LNCaP clone FGC (cell line): ENCODE results near the gene USP3.

Source experiments
- DNase-seq: peaks from one replicate; pipeline ENCODE4 v3.0.0-alpha.2; 2011; ENCODE audit warnings: low read depth
- H3K4me3 ChIP-seq: 2 replicates; pipeline ENCODE4 v1.5.1; 2011; ENCODE audit warnings: mild to moderate bottlenecking, low read depth, low read length, control low read depth
- TF ChIP-seq, protein P1 (sequence below): IDR thresholded peaks from 2 replicates; pipeline ENCODE4 v1.5.1; 2012; ENCODE audit warnings: mild to moderate bottlenecking; ENCODE audit not compliant: control insufficient read depth, insufficient read depth; ENCODE audit errors: extremely low read depth

USP3 gene

DNA sequence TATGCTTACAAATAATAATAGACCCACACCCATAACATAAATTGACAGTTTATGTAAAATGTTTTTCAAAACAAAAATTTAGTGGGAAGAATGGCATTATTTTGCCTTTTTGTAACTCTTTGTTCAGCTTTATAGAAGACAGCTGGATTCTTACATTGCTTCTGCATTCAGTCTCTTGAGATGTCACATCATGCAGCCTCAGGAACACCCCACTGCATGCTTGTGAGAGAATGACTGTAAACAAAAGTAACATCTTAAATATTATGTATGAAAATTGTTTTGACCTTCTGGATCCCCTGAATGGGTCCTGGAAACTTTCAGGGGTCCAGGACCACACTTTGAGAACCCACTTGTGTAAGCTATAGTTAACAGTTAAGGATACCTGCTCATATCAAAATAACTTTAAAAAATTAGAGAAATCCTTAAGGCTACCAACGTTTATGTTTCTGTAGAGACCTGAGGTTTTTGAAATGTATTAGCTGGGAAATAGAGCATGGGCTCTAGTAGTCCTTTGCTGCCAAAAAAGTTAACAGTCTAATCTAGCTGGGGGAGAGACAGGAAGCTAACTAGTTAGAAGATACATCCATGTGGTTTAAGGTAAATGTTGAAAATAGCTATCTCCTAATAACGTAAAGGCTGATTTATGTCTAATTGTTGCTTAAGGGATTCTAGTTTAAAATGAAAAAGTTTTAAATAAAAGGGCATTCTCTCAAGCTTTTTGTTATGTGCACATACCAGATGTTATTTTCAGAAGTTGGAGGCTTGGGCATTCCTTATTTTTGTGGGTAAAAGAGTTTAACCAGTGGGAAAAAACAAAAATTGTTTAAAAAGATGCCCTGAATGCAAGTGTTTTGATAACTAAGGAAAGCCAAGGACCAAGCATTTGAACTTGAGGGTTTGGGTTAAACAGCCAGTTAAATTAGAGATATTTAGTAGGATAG lies 3.8 kb downstream of the USP3 start:
- DNase-seq = no peak
- no peak overlapping the region for H3K4me3 ChIP-seq
- TF ChIP-seq, protein P1, sequence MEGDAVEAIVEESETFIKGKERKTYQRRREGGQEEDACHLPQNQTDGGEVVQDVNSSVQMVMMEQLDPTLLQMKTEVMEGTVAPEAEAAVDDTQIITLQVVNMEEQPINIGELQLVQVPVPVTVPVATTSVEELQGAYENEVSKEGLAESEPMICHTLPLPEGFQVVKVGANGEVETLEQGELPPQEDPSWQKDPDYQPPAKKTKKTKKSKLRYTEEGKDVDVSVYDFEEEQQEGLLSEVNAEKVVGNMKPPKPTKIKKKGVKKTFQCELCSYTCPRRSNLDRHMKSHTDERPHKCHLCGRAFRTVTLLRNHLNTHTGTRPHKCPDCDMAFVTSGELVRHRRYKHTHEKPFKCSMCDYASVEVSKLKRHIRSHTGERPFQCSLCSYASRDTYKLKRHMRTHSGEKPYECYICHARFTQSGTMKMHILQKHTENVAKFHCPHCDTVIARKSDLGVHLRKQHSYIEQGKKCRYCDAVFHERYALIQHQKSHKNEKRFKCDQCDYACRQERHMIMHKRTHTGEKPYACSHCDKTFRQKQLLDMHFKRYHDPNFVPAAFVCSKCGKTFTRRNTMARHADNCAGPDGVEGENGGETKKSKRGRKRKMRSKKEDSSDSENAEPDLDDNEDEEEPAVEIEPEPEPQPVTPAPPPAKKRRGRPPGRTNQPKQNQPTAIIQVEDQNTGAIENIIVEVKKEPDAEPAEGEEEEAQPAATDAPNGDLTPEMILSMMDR = no peak

DNA sequence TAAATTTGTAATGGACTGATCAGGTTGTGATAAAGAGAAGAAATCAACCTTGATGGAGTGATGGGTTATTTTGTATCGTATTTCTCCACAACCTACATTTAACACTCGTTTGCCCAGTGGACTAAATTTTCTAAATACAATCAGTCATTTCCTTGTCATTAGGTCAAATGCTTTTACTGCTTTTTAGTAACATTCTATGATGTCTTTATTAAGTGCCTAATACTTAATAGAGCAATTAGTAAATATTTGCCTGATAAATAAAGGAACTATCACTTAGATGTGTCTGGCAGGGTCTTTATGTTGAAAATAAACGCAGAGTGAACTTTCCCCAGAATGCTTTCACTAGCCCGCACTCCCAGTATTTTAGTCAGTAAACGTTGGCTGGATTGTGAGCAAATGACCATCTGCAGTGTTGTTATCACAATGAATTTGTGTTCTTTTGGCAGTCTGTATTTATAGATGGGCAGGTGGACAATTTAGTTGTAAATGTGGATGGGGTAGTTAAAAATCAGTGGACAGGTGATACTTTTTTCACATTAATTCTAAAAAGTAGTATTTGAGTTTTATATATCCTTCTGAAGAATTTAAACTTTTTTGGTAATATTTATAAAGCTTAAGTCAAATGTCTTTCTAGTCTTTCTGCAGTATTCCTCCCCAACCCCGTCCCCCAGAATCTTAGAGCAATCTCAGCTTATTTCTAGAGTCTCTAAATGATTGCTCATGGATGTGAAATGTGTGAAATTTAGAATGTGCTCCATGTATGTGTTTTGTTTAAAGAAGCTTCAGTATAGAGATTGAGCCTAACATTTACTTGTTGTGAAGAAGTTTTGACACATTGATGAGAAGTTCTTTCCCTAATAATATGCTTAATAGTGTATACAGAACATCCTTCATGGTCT lies 4.9 kb downstream of the USP3 start:
- H3K4me3 ChIP-seq = no peak overlapping the region
- no peak for DNase-seq
- TF ChIP-seq, protein P1 = no peak

DNA sequence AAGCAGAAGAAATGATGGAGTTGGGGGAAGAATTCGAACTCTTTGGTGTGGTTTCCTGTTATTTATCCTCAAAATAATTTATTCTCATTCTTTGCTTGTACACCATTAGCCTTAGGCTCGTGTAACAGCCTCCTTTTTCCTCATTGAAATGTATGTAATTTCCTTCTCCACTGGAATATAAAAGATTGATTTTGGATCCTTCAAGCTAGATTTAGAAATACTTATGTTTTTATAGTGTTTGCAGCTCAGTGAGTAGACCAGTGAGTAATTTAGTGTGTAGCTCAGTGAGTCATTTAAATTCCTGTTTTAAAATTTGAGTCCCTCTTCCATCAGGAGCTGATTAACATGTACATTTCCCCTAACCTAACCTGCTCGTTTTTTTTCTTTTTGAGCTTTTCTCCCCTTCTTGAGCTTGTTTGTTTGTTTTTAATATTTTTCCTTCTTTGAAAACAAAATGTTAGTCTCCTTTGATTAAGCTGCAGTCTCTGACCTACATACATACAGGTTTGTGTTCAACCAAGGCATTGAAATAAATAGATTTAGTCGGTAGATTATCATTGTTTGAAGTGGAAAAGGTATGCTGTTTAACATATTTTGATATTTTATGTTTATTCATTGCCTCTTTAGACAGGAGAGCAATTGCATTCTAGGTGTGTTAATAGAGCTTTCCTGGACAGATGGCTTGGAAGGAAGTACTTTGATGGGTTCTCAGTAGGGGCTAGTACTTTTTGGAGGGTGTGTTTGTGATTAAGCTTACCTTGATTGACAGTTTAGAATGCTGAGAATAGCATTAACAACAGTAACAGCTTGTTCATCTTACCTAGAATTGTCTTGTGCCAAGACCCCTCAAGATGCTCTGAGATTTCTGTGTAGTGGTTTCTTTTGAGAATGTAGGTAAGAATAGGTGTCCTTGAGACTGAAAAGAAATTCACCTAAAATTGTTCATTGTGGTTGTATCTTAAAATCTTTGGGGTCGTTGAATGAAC lies 5.9 kb downstream of the USP3 start:
- DNase-seq = no peak
- TF ChIP-seq, protein P1 = no peak
- H3K4me3 ChIP-seq = no peak overlapping the region

DNA sequence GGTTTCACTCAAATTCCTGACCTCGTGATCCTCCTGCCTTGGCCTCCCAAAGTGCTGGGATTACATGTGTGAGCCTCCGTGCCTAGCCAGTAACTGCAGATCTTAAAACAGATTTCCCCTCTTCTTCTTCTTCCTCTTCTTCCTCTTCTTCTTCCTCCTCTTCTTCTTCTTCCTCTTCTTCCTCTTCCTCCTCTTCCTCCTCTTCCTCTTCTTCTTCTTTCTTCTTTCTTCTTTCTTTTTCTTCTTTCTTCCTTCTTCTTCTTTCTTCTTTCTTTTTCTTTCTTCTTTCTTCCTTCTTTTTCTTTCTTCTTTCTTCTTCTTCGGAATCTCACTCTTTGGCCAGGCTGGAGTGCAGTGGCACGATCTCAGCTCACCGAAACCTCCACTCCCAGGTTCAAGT lies 7.8 kb downstream of the USP3 start:
- TF ChIP-seq, protein P1 = no peak
- no peak for DNase-seq
- no peak overlapping the region for H3K4me3 ChIP-seq

DNA sequence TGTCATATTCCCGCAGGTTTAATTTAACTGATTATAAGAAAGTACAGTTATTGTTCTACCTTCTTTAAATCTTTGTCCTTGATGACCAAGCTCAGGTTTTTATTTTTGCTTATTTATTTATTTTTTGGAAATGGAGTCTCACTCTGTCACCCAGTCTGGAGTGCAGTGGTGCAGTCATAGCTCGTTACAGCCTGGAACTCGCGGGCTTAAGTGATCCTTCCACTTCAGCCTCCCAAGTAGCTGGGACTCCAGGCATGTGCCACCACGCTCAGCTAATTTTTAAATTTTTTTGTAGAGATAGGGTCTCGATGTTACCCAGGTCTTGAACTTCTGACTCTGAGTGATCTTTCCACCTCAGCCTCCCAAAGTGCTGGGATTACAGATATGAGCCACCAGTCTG lies 8.9 kb downstream of the USP3 start:
- no peak for DNase-seq
- TF ChIP-seq, protein P1 = no peak
- no peak overlapping the region for H3K4me3 ChIP-seq

DNA sequence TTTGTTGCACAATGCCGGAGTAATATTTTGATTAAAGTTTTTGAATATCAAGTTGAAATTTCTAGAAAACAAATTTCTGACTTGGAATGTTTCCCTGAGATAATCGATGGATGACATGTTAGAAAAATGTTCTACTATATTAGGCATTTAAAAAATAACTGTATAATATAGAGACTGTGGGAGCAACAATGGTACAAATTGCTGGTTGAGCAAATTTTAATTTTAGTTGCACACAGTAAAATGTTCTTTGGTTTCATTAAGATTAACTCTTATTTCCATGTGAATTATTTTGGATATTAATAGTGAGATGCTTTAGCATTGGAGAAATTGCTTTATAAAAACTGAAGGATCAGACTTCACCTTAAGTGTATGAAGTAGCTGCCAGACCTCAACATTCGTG lies 9.3 kb downstream of the USP3 start:
- TF ChIP-seq, protein P1 = no peak
- no peak overlapping the region for H3K4me3 ChIP-seq
- DNase-seq = no peak
